HepG2 (cell line): ENCODE measurements around the gene TWIST2. TPM values are rescaled to one million over a fixed set of nuclear protein-coding genes. Genes with fewer than 3 reads are reported as not detected.

ENCODE experiments used
- FOXK1 ChIP-seq: sonication (generic); formaldehyde crosslinking; IDR thresholded peaks from 2 replicates; pipeline ENCODE4 v1.4.0; 2020; ENCODE audit warnings: low read depth, missing genetic modification reagents, borderline replicate concordance
- FOXP1 ChIP-seq, 2 experiments: fragments of 450-650 bp in 1 of 2; IDR thresholded peaks; 2 replicates each; pipeline ENCODE4 v1.6.1; 2017 to 2018; ENCODE audit warnings: antibody characterized with exemption in 1 of 2
- polyA plus RNA-seq, 8 experiments: library from polyadenylated mRNA; depleted of rRNA in 3 of 8; stranded (reverse) in 7 of 8; unstranded in 1 of 8; fragments of >200 nt; fragmentation: Illumina TruSeq in 4 of 8; extraction: Trizol in 4 of 8; gene quantifications; 2 replicates each; pipeline versions ENCODE4 v1.2.1 to v1.2.3, GENCODE V29; 2011 to 2016; ENCODE audit warnings: low read depth in 4 of 8, missing spikeins in 1 of 8, mixed read lengths in 1 of 8; ENCODE audit not compliant: insufficient read depth in 1 of 8
- total RNA-seq, 5 experiments: library from RNA; depleted of rRNA; stranded (reverse); fragments of >200 nt; fragmentation: Illumina TruSeq; extraction: Trizol; gene quantifications; 2 replicates each; pipeline ENCODE4 v1.2.3, GENCODE V29; 2016; ENCODE audit warnings: low read depth in 1 of 5
- TF ChIP-seq, protein P1 (sequence below): sonication (generic); IDR thresholded peaks from 2 replicates; pipeline ENCODE4 v1.6.1; 2016; ENCODE audit warnings: low read depth, borderline replicate concordance
- TF ChIP-seq, protein P2 (sequence below): sonication (generic); formaldehyde crosslinking; IDR thresholded peaks from 2 replicates; pipeline ENCODE4 v1.5.1; 2020; ENCODE audit warnings: mild to moderate bottlenecking, missing genetic modification reagents, borderline replicate concordance

TWIST2 gene
- total and polyA plus RNA-seq, 2 of the 13 experiments (the other 11 are each of a cell fraction or from before 2014, with no cell fraction given): 0.08 to 0.11 TPM

DNA sequence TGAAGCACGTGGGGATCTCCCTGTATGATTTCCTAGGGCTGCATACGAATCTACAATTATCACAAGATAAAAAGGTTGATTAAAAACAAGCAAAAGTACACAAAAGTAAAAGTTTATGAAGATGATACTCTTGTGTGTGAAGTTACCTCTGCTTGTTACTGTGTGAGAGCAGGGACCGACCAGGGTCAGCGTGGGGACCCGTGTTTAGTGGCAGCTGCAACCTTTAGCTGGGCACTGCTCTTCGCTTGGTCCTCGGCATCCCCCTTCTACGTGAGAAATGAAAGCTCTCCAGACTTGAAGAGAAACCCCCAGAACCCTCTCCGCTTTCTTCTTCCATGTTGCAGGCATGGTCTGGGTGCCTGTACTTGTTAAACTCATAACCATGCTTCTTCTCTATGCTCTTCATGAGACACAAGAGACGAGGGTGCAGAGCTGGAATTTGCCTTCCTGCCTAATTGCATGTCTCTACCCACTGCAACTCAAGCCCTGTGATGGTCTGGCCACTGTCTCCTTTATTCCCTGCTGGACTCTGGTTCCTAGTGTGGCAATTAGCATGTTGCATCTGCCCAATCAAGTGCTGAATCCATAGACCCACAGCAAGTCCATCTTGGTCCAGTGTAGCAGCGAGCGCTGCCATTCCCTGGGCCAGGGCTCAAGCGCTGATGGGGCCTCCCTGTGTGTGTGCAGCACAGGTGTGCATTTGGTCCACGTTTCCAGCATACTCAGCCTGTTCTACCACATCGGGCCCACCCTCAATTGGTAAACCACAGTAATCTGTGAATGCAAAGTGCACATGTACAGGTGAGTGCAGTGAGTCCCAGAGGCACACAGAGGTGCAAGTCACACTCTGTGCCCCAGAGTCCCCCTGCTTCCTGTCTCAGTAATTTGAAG is 88.5 kb downstream of the TWIST2 start (continued):
- TF ChIP-seq, protein P1, sequence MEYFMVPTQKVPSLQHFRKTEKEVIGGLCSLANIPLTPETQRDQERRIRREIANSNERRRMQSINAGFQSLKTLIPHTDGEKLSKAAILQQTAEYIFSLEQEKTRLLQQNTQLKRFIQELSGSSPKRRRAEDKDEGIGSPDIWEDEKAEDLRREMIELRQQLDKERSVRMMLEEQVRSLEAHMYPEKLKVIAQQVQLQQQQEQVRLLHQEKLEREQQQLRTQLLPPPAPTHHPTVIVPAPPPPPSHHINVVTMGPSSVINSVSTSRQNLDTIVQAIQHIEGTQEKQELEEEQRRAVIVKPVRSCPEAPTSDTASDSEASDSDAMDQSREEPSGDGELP: no peak
- TF ChIP-seq FOXK1 (CRISPR knock-in tag) (no peak), FOXP1 (IDR thresholded peaks at IDR 0.05) (no peak), FOXP1 (CRISPR knock-in tag; IDR thresholded peaks at IDR 0.05) (no peak)
- TF ChIP-seq, protein P2, sequence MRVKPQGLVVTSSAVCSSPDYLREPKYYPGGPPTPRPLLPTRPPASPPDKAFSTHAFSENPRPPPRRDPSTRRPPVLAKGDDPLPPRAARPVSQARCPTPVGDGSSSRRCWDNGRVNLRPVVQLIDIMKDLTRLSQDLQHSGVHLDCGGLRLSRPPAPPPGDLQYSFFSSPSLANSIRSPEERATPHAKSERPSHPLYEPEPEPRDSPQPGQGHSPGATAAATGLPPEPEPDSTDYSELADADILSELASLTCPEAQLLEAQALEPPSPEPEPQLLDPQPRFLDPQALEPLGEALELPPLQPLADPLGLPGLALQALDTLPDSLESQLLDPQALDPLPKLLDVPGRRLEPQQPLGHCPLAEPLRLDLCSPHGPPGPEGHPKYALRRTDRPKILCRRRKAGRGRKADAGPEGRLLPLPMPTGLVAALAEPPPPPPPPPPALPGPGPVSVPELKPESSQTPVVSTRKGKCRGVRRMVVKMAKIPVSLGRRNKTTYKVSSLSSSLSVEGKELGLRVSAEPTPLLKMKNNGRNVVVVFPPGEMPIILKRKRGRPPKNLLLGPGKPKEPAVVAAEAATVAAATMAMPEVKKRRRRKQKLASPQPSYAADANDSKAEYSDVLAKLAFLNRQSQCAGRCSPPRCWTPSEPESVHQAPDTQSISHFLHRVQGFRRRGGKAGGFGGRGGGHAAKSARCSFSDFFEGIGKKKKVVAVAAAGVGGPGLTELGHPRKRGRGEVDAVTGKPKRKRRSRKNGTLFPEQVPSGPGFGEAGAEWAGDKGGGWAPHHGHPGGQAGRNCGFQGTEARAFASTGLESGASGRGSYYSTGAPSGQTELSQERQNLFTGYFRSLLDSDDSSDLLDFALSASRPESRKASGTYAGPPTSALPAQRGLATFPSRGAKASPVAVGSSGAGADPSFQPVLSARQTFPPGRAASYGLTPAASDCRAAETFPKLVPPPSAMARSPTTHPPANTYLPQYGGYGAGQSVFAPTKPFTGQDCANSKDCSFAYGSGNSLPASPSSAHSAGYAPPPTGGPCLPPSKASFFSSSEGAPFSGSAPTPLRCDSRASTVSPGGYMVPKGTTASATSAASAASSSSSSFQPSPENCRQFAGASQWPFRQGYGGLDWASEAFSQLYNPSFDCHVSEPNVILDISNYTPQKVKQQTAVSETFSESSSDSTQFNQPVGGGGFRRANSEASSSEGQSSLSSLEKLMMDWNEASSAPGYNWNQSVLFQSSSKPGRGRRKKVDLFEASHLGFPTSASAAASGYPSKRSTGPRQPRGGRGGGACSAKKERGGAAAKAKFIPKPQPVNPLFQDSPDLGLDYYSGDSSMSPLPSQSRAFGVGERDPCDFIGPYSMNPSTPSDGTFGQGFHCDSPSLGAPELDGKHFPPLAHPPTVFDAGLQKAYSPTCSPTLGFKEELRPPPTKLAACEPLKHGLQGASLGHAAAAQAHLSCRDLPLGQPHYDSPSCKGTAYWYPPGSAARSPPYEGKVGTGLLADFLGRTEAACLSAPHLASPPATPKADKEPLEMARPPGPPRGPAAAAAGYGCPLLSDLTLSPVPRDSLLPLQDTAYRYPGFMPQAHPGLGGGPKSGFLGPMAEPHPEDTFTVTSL (CRISPR knock-in tag): no peak
